GM18858 (cell line): ENCODE data around the gene MYOT.
A peak's percentile ranks its signal among the peaks of the same experiment; 100 is the strongest.
"Not testable (repeated sequence)": the region's sequence is repeated elsewhere in the genome, so short reads cannot be mapped to it uniquely, and the experiment has no call there.

ENCODE experiments used
- ATAC-seq: cut with Tn5 transposase; IDR thresholded peaks from one replicate; pipeline ENCODE4 v1.9.1; 2021; ENCODE audit not compliant: unreplicated experiment

MYOT gene

DNA sequence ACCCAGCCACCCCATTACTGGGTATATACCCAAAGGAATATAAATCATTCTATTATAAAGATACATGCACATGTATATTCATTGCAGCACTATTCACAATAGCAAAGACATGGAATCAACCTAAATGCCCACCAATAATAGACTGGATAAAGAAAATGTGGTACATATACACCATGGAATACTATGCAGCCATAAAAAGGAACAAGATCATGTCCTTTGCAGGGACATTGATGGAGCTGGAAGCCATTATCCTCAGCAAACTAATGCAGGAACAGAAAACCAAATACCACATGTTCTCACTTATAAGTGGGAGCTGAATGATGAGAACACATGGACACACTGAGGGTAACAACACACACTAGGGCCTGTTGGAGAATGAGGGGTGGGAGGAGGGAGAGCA lies 14.5 kb upstream of the MYOT start:
- ATAC-seq: not testable (repeated sequence)

DNA sequence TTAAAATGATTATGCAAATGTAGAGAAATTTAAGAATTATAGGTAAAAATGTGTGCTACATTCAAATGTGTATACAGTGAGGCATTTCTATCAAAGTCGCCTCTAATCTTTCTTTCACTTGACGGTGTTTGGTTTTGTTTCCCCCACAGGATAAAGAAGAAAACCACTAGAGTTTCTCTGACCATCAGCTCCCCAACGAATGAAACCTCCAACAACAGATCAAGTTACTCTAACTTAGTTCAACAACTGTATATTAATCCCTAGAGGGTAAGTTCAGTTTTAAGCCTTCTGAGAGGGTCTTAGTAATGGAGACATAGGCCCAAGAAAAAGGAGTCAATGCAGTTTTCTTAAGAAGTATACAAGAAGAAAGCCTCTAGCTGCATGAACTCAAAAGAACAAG lies 11.5 kb upstream of the MYOT start:
- no peak for ATAC-seq

DNA sequence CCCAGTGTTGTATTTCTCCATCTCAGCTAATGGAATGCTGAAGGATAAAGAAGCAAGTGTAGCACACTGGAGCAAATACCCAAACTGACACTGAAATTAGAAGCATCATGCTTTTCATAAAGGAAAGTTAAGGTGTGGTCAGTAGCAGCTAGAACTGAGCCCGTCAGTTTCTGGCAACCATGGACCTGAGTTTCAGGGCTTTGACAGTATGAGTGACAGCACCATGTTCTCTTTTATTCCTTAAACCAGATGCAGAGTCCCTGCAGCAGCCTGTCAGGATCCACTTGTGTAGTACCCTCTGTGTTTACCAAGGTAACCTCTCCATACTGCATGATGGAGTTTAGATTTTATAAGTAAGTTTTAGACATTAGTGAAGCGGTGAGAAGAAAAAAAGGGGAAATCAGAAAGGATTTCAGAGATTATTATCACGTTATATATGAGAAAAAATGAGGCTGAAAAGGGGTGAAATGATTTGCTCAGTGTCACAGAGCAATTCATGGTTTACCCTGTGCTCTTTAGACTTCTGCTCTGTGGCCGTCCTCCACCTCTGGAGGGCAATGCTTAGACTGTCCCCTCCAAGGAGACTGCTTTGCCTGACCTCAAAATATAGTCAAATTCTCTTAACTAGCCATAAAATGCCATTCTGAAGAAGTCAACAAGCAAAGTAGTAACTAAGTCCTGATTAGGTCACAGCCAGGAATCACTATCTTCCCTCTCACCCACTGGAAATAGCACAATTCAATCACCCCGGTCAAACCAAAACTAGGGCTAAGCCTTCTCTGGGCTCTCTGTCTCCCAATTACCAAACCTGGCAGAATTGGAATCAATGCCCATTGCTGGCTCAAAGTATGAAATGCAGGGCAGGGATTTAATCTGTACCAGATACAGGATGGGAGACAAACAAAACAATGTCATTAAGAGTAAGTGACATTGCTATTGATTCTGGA lies 10.5 kb upstream of the MYOT start:
- ATAC-seq: no peak

DNA sequence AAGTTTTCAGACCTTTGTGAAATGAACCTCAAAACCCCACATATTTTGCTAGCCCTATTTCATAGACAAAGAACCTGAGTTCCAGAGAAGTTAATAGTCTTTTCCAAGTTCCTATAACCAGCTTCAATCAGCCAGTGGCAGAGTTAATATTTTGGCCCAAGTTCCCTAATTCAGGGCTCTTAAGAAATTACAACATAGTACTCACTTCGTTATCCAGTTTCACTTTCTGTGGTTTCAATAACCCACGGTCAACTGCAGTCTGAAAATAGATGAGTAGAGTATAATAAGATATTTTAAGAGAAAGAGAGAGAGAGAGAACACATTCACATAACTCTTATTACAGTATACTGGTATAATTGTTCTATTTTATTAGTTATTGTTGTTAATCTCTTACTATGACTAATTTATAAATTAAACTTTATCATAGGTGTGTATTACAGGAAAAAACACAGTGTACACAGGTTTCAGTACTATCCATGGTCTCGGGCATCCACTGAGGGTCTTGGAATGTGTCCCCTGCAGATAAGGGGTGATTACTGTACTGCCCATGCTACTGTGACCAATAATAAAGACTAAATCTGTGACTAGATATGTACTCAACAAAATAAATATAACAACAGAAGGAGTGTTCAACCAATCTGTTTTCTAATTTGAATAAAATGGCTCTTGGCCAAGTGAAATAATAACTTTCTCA lies 9.3 kb upstream of the MYOT start:
- peak; percentile 75 for ATAC-seq

DNA sequence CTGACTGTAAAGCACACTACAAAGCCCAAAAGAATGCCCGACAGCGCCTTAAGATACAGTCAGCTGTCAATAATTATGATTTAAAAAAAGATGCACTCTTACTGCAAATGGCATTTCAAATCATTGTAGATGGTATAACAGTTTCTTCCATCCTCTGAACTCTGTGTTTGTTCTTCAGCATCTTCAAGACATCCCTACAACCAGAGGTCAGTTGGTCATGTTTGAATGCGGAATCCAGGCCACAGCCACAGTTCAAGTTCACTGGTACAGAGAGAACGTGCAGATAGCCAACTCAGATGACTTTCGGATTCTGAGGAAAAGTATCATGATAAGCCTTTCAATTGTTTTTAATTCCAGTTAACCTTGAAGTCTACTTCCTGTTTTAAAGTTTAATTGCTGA lies 8.7 kb upstream of the MYOT start:
- no peak for ATAC-seq

DNA sequence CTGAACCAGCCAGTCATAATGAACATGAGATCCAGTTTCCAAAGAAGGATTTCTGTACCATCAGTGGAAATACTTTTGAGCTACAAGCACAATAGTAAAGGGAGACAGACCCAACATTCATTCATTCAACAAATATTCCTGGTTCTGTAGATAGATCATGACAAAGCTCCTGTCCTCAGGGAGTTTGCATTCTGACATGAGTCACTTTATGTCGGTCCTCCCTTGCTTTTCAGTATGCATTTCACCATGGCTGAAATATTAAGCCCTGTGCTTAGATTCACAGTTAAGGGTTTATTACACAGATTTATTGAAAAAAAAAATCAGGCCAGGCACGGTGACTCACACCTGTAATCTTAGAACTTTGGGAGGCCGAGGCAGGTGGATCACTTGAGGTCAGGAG lies 5.4 kb upstream of the MYOT start:
- ATAC-seq: no peak

DNA sequence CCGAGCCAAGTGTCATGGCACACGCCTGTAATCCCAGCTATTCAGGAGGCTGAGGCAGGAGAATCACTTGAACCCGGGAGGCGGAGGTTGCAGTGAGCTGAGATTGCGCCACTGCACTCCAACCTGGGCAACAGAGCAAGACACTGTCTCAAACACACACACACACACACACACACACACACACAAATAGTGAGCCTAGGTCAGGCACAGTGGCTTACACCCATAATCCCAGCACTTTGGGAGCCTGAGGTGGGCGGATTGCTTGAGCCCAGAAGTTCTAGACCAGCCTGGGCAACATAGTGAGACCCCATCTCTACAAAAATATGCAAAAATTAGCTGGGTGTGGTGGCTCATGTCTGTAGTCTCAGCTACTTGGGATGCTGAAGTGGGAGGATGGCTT lies 4.0 kb upstream of the MYOT start:
- not testable (repeated sequence) for ATAC-seq

DNA sequence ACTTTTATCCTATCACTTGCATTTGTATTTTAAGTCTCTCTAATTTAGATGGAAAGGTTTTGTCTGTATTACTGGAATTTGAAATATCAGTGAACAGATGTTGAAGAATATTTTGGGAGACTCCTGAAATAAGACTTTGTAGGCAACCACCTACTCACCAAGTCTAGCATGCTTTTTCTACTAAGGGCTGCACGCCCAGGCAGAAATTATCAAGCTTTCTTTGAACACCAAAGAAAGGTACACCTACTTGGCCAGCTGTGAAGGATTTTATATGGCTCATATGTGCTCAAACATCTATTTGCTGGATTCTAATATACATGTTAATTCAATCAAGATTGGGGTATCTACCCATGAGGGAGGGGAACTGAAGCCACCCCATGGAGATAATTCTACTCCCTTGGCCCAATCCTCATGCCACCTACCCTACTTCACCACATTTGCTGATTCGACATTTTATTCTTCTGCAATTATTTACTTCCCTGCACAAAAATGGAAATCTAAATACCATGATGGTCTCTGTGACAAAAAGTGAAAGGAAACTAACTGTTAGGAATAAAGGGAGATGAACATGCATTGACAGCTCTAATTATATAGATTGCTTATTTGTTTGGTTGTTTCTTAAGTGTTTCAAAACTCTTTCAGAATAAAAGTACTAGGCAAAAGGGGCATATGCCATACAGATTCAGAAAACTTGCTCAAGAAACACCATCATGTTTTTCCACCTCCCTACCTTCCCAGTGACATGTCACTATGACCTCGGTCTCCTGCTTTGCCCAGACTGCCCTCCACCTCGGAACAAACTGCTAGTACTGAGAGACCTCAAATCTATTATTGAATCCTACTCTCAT lies 895 bp upstream of the MYOT start:
- ATAC-seq: no peak

DNA sequence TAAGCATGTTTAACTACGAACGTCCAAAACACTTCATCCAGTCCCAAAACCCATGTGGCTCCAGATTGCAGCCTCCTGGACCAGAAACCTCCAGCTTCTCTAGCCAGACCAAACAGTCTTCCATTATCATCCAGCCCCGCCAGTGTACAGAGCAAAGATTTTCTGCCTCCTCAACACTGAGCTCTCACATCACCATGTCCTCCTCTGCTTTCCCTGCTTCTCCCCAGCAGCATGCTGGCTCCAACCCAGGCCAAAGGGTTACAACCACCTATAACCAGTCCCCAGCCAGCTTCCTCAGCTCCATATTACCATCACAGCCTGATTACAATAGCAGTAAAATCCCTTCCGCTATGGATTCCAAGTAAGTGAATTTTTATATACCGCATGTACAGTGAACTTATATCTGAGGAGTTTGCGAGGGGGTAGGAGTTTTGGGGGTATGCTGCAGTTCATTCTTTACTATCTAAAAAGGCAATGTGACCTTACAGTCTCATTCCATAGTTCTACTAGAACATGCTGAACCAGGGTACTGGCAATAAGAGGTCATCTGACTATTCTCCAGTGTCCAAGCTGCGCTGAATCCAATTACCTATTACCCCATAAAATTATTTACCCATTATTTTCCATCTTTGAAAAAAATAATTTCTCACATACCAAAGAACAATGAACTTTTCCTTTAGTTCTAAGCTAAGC lies 3.1 kb downstream of the MYOT start:
- ATAC-seq: no peak

DNA sequence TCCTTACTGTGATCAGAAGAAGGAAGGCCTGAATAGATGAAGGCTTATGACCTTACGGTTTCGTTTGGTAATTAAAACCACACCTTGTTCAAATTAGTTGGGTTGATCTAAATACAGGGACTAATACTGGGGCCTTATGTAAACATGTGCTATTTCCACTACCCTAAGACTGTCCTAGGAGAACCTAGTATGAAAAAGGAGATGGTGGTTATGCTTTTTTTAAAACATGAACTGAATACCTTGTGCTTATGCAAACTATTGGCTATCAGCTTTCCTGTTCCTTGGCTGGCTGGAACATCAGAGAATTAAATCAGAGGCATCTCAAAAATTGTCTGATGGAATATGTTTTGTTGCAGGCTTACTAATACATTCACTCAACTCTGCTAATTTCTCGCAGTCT lies 3.9 kb downstream of the MYOT start:
- no peak for ATAC-seq

DNA sequence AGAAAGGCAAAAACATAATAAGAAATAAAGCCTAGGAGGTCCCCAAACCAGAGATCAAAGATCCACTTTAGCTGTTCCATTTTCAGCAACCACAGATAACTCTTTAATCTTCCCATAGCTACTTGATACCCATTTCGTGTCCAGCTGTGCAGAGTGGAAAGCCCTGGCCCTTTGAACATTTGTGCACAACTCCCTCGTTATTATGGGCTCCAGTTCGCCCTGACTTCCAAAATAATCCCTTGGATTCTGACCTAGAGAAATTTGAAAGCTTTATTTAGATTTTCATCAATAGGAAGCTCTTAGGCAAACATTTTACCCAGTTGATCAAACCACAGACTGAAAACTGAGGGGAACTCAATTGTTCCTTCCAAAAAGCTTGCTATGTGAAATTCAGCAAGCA lies 4.8 kb downstream of the MYOT start:
- ATAC-seq: no peak

DNA sequence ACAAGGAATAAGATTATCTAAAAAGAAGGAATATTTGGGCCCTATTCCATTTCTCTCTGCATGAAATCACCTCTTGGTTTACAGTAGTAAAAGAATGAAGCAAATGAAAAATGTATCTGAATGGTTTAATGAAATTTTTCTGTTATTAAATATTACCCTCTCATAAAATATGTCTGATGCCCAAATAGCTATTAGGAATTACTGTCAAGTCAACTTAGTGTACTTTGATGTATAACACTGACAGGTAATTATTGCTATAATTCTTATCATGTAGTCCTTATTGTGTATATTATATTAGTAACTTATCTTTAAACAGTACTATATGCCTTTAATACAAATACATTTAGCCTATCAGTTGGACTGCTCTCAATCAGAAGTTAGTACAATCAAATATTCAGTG lies 8.4 kb downstream of the MYOT start:
- ATAC-seq: no peak

DNA sequence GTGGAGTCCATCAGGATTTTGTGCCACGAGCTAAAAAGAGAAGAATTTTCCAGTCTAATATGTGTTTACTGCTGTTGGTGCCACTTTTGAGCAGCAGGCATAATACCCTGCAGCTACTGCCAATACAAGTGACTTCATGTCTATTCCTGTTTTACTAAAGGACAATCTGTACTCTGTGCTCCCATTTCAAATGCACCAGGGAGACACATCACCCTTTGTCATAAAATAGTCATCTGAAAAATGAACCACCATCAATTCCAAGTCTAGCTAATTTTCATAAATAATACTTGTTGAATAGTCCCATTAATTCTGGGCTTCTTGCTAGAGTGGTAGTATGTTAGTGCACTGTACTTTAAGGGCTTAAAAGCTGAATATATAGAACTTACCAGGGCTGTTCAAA lies 12.7 kb downstream of the MYOT start:
- no peak for ATAC-seq

DNA sequence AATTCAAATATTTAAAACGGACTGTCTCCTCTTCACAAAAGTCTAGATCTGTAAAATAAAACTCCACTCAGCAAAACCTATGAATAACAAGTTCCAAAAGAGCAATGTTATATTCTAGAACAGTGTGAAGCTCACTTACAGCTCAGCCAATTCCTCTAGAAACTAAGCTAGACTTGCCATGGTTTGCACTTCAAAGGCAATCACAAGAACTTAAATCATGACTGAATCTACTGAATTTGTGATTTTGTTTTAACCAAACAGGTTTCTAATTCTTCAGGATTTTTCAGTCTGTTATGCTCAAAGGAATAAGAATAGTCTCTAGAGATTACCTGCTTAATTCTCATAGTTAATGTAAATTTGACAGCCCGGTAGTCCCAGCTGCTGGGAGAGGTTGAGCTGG lies 20.2 kb downstream of the MYOT start:
- ATAC-seq: no peak

DNA sequence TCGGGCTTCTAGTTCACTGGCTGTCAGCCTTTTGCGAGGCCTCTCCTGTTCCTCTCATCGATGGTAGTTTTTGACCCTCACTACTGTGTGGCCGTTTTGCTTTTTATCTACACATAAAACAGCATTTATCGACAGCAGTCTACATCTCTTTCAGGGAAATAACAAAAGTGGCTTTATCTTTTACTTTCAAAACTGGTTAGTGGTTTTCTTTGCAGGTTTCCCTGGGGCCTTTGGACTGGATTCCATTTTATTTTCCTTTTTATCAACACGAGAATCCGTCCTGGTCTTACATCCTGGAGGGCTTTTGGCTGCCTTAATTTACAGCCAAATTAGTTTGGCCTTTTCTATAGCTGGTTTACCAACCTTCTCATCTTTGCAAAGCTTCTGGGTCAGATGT lies 20.8 kb downstream of the MYOT start:
- ATAC-seq: no peak

DNA sequence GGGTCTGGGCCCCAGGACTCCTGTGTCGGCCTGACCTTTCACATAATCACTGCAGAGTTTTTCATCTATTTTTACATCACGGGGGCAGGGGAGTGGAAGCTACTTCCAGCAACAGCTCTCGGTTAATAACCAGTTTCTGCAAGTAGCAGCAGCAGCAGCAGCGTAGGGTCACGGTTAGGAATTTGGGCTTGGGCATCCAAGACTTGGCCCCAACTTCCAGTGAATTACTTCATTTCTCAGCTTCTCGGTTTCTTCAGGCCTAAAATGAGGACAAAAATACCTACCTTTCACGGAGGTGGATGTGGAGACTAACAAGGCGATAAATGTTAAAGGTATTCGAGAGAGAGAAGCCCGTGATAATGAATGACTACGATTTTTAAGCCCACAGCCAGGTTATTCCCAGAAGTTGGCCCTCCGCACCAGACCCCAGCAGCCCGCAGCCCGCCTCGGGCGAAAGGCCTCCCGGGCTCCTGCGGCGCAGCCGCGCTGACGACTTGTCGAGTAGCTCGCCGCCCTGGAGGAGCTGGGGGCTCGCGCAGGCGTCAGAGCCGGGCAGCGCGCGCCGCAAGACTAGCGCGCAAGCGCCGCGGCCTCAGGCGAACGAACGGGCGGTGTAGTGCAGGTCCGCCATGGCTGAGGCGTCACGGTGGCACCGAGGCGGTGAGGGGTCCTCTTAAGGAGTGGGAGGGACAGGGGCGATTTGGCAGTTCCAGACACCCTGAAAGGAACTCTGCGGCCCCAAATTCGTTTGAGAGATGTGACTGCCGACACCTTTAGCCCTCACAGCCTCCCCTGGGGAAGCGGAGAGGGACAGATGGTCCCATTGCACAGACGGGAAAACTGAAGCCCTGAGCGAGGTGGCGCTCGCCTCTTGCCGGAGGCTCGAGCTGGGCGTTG lies 21.5 kb downstream of the MYOT start, which contains the start of gene PKD2L2:
TSS of gene PKD2L2 (plus strand) at position 595 of the 897 bp plus-strand sequence. CDS start at position 630, 35 bp downstream.
- peak; percentile 74 for ATAC-seq

DNA sequence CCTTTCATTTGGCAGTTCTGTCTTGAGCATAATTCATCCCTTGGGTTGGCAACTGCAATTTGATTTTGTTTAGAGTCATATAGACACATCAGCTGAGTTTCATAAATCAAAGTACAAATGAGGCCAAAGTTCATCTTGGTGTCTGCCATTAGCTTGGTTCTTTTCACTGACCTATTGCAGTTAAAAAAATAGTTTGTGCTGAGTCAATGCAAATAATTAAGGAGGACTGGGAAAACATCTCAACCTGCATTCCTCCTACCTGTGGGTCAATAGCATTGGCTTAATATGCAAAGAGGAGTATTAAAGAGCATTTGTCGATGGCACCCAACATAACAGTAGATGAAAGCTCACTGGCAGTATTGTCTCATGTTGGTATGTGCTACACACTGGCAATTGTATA lies 23.2 kb downstream of the MYOT start:
- ATAC-seq: no peak

DNA sequence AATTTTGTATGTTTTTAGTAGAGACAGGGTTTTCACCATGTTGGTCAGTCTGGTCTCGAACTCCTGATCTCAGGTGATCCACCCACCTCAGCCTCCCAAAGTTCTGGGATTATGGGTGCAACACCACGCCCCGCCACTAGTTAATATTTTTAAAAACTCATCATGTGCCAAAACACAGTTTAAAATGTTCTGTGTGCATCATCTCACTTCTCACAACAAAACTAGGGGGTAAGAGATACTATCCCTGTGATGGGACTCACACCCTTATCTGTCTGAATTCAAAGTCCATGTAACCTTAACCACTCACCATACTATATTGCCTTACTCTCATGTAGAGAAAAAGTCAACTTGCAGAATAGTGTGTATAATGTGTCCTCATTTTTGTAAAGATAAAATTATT lies 24.2 kb downstream of the MYOT start:
- no peak for ATAC-seq

DNA sequence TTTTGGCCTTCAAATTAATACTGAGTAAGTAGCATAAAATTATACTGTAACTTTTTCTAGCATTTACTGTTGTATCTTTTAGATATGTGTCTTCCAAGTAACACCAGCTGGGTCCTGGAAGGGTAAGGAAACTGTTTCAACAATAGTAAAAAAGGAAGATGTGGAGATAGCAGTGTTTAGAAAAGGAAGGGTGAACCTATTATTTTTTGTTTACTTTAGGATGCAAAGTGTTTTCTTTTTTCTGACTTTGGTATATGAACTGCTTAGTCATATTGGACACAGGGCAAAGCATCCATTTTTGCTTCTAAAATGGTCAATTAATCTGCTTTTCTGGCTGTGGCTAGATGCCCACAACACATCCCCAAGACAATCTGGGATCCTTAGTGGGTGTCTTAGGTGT lies 26.9 kb downstream of the MYOT start:
- ATAC-seq: no peak

DNA sequence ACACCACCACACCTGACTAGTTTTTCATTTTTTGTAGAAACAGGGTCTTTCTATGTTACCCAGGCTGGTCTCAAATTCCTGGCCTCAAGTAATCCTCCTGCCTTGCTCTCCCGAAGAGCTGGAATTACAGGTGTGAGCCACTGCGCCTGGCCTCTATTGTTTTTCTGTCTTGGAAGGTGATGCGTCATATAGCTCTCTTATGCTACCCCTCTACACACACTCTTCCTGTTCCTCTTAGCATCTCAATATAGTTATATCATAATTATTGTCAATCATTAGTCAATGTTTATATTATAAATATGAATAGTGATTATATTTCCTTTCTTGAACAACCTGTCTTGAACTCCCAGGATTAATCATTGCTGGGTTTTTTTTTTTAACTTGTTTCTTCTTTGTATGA lies 28.9 kb downstream of the MYOT start:
- no peak for ATAC-seq
